Skeletal muscle tissue (tissue), 4 donors: ENCODE results near the gene ARID5B. TPM values are rescaled to one million over a fixed set of nuclear protein-coding genes. Genes with fewer than 3 reads are reported as not detected.
A peak's percentile ranks its signal among the peaks of the same experiment; 100 is the strongest.

Experiments used
- H3K27ac ChIP-seq: one replicate; pipeline ENCODE4 v1.7.0; 2013; ENCODE audit warnings: mild to moderate bottlenecking, low read depth, low read length, inconsistent platforms
- H3K27me3 ChIP-seq, 3 donors: one replicate each; pipeline ENCODE4 v1.7.0; 2013; ENCODE audit warnings: low read length in 3 of 3; ENCODE audit not compliant: control insufficient read depth in 3 of 3, insufficient read depth in 3 of 3
- H3K36me3 ChIP-seq, 3 donors: one replicate each; pipeline ENCODE4 v1.7.0; 2013; ENCODE audit warnings: low read length in 3 of 3; ENCODE audit not compliant: control insufficient read depth in 3 of 3, insufficient read depth in 3 of 3
- H3K4me1 ChIP-seq, 3 donors: one replicate each; pipeline ENCODE4 v1.7.0; 2013; ENCODE audit warnings: low read length in 3 of 3, mild to moderate bottlenecking in 3 of 3; ENCODE audit not compliant: control insufficient read depth in 3 of 3, insufficient read depth in 3 of 3
- H3K4me3 ChIP-seq, 3 donors: one replicate each; pipeline ENCODE4 v1.7.0; 2013; ENCODE audit warnings: low read length in 3 of 3
- H3K9ac ChIP-seq, 3 donors: one replicate each; pipeline ENCODE4 v1.7.0; 2013; ENCODE audit warnings: low read length in 3 of 3, mild to moderate bottlenecking in 3 of 3, moderate library complexity in 2 of 3, low read depth in 1 of 3
- H3K9me3 ChIP-seq, 3 donors: one replicate each; pipeline ENCODE4 v1.7.0; 2013; ENCODE audit warnings: low read length in 3 of 3; ENCODE audit not compliant: control insufficient read depth in 3 of 3
- total RNA-seq: library from RNA; depleted of rRNA; stranded (reverse); fragments of >200 nt; gene quantifications from one replicate; pipeline ENCODE4 v1.2.3, GENCODE V29; 2014
- donor health status: Osteomylitis.

The ARID5B gene
- total RNA-seq, 1 donor from 2014 or later: 27.7 TPM

DNA sequence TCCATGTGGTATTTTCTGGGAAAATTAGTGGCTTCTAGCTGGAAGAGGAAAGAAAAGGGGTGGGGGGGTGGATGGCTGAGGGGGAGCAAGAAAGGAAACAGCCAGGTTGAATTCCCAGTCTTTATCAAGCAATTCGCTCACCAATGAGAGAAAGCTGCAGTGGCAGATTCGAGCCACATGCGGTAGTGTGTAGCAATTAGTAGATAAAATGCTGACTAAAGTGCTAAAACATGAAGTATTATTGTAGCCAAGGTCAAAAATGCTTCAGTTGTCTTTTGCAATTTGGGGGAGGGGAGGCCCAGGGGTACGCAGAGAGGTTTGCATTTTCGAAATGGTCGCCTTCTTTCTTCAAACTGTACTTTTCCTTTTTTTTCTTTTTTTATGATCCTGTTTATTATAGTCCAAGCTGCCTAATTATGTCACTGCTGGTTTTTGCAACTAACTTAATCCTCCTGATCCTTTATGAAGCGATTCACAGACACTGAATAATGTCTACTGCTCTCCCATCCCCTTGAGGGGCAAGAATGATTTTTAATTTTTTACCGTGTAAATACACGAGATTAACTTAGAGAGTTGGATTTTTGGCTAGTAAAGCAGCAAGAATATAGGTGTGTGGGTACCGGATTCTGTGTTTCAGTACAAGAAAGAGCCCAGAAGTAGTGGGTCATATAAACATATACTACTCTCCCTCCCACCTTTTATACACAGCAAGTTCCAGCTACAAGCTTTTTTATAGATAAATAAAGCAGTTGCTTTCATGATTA, 3.6 kb upstream of the ARID5B start:
- Histone ChIP-seq H3K9me3 (no peaks in the 10 kb centered on the region), H3K27me3 (no peaks in the 10 kb centered on the region), H3K9ac (peak overlapping the region; percentile 70 to 76 (median 76)), H3K4me3 (peak overlapping the region; percentile 63 to 79 (median 75)), H3K36me3 (no peaks in the 10 kb centered on the region), H3K4me1 (peaks cover 13 to 23% (median 20%) of the 10 kb centered on the region in 3 donors), H3K27ac (peak overlapping the region; percentile 71)

DNA sequence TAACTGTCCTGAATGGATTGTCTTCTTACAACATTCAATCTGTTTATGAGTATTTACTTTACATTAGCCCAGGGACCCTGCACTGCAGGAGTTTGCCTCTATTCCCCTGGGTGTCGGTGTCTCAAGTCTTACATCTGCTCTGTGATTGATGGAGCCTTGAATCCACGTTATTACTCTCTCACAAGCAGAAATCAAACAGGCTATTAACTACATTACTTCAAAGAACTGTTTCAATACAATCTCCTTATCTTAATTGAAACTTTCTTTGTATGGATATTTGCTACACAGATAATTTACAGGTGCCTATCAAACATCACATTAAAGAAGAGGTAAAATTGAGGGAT, 3.1 kb upstream of the ARID5B start:
- peak overlapping the region in 1 of 3 donors; percentile 63 for H3K4me3 ChIP-seq
- no peak overlapping the region for H3K27ac ChIP-seq
- H3K36me3 ChIP-seq: no peaks in the 10 kb centered on the region
- peaks cover 13 to 23% (median 20%) of the 10 kb centered on the region in 3 donors for H3K4me1 ChIP-seq
- peak overlapping the region in 1 of 3 donors; percentile 34 for H3K9ac ChIP-seq
- H3K27me3 ChIP-seq: no peaks in the 10 kb centered on the region
- H3K9me3 ChIP-seq: no peaks in the 10 kb centered on the region

DNA sequence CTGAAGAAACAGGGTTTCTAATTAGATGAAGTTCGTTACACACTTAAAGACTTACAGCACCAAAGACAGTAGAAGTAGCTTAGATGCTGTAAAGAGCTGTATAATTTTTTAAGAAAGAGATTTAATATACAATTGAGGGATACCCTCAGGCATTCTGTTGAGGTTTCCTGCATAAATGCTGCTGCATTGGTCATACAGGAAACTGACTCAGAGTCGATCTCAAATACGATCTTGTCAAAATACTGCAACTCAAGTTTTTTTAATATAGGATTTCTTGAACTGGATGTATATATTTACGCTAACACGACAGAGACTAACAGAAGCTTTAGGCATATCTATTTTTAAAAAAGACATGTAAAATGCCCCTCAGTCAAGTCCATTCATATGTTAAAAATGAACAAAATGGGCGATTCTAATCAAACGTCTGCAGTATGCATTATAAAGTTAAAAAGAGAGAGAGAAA, 2.4 kb upstream of the ARID5B start:
- Histone ChIP-seq H3K4me1 (peaks cover 13 to 25% (median 20%) of the 10 kb centered on the region in 3 donors), H3K27ac (peak overlapping the region; percentile 96), H3K9me3 (no peaks in the 10 kb centered on the region), H3K36me3 (no peaks in the 10 kb centered on the region), H3K27me3 (no peaks in the 10 kb centered on the region), H3K9ac (no peak overlapping the region), H3K4me3 (peak overlapping the region in 1 of 3 donors; percentile 9)

DNA sequence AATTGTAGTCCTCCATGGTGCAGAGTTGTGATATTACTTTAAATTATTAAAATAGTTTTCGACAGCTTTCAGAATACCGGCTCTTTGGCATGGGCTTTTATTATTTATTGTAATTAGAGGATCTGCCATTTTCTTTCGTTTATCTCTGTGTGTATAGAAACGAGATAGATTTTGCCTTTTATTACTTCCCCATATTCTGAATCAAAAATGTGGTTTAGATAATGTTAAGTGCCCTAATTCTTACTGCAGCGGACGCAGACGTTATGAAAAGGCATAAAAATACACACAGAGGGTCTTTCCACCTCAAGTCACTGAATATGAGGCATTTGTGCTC, 1.9 kb upstream of the ARID5B start:
- Histone ChIP-seq H3K27ac (peak overlapping the region; percentile 96), H3K27me3 (no peaks in the 10 kb centered on the region), H3K9ac (peak overlapping the region; percentile 58 to 87 (median 71)), H3K36me3 (no peaks in the 10 kb centered on the region), H3K4me3 (peak overlapping the region; percentile 79 to 99 (median 88)), H3K4me1 (peaks cover 15 to 29% (median 22%) of the 10 kb centered on the region in 3 donors), H3K9me3 (no peaks in the 10 kb centered on the region)

DNA sequence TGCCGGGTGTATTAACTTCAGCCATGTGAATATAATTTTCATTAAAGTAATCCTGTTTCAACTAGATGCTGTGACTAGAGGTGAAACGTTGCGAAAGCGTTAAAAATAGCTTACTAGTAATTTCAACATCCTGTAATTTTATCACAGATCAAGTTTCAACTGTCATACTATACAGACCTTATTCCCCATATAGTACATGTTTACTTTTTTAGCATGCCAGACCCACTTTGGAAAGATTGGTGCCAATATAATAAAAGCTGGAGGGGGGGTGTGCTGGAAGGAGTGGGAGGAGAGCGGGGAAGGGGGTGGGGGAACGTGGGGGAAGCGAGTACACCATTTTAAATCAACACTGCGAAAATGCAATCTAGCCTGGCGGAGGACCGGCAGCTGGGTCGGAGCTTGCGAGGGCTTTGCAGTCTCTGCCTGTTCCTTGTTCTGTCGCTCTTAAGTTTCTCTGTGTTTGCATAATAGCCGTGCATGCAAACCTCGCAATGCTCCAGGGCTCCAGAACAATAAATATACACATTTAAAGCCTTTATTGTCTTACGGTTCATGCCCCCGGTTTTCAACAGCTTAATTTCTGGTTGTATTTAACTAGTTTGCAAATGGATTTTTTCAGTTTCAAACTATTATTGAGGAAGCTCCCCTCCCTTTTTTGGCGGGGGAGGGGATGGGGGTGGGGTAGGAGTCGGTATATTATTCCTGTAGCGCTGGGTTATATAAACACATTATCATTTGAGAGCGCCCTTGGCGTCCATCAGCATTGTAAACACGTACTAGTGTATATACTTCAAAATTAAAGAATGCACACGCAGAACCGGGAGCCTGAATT, 1.3 kb upstream of the ARID5B start:
- H3K27me3 ChIP-seq: no peaks in the 10 kb centered on the region
- H3K9me3 ChIP-seq: no peaks in the 10 kb centered on the region
- H3K4me1 ChIP-seq: peaks cover 17 to 29% (median 24%) of the 10 kb centered on the region in 3 donors
- no peaks in the 10 kb centered on the region for H3K36me3 ChIP-seq
- H3K9ac ChIP-seq: peak overlapping the region; percentile 58 to 88 (median 87)
- peak overlapping the region; percentile 96 for H3K27ac ChIP-seq
- H3K4me3 ChIP-seq: peak overlapping the region; percentile 79 to 99 (median 88)

DNA sequence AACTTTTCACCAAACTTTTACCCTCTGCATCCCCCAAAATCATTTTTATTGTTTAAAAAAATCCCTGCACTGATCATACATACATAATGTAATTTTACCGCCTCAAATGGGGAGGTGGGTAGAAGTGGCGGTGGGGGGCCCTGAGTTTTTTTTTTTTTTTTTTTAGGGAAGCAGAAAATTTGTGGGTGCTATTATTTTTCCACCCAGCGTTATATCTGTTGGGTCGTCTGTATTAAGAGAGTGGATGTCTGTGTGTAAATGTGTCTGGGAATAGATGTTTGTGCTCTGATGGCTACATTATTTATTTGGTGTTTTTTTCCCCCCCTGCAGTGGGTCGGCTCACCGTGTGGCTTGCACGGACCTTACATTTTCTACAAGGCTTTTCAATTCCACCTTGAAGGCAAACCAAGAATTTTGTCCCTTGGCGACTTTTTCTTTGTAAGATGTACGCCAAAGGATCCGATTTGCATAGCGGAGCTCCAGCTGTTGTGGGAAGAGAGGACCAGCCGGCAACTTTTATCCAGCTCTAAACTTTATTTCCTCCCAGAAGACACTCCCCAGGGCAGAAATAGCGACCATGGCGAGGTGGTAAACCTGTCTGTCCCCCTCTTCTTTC, 438 bp downstream of the ARID5B start:
- H3K9ac ChIP-seq: peak overlapping the region; percentile 77 to 82 (median 78)
- H3K9me3 ChIP-seq: no peaks in the 10 kb centered on the region
- H3K4me1 ChIP-seq: peaks cover 15 to 29% (median 24%) of the 10 kb centered on the region in 3 donors
- peak overlapping the region; percentile 96 for H3K27ac ChIP-seq
- peak overlapping the region; percentile 79 to 99 (median 88) for H3K4me3 ChIP-seq
- no peaks in the 10 kb centered on the region for H3K36me3 ChIP-seq
- H3K27me3 ChIP-seq: no peaks in the 10 kb centered on the region

DNA sequence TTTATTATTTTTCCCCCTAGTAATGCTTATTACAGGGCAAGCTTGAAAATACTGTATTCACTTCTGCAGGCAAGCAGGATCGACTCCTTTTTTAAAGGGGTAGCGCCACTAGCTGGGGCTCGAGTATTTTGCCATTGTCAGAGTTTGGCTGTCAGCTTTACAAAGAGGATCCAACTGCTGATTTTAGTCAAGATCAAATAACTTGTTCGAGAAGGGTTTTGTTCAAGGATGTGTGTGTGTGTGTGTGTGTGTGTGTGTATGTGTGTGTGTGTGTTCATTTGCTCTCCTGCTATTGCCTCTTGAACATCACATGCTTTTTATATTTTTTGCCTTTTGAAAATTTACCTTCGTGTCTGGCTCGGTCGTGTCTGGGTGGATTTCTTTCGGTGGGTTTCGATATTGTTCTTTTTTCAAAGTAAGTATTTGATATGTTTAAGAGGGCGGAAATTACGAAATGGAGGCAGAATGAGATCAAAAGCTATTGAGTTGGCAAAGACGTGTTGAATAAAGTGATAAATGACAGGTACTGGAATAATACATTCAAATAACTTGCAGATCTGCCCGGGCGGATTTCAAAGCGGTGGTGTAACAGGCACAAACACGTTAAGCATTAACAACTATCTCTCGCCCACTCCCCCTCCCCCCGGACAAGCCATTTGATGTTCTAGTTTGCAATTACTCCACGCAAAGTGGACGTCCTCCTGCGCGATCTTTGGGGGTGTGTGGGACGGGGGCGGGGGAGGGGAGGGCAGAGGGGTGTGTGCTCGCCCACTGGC, 1.1 kb downstream of the ARID5B start:
- Histone ChIP-seq H3K27me3 (no peaks in the 10 kb centered on the region), H3K4me1 (peaks cover 10 to 23% (median 19%) of the 10 kb centered on the region in 3 donors), H3K9me3 (no peaks in the 10 kb centered on the region), H3K27ac (peak overlapping the region; percentile 96), H3K9ac (peak overlapping the region; percentile 82 to 96 (median 88)), H3K4me3 (peak overlapping the region; percentile 79 to 99 (median 88)), H3K36me3 (no peaks in the 10 kb centered on the region)

DNA sequence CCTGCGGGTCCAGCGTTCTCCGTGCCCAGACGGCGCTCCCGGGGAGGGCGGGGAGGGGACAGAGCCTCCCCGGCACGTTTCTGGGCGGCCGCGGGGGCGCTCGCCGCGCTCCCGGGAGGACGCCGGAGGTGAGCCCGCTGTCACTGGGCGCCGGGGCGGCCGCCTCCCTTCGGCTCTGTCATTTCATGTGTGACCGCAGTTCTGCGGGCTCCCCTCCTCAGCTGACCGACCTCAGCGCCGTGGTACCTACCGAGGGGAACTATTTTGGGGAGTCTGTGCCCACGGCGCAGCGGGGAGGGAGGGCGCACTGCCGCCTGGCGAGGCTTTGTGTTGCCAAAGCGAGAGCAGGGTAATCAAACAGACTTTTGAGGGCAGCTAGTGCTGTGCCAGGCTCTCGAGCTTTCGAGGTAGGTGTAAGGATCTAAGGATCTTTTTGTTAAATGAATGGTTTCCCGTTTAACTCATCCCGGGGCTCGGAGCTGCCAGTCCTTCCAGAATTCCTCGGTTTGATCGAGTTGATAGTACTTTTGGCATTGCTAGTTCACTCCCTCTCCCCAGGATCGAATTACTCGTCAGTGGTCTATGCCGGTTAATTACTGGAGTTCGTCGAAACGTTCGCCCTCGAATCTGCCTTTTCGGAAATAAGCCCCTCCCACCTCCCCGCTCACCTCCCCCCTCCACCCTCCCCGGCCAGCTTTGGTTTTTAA, 1.9 kb downstream of the ARID5B start:
- H3K4me3 ChIP-seq: peak overlapping the region; percentile 88 to 99 (median 89)
- H3K9me3 ChIP-seq: no peaks in the 10 kb centered on the region
- peak overlapping the region; percentile 96 for H3K27ac ChIP-seq
- no peaks in the 10 kb centered on the region for H3K36me3 ChIP-seq
- no peaks in the 10 kb centered on the region for H3K27me3 ChIP-seq
- H3K9ac ChIP-seq: peak overlapping the region; percentile 88 to 97 (median 96)
- peaks cover 10 to 17% (median 12%) of the 10 kb centered on the region in 3 donors for H3K4me1 ChIP-seq

DNA sequence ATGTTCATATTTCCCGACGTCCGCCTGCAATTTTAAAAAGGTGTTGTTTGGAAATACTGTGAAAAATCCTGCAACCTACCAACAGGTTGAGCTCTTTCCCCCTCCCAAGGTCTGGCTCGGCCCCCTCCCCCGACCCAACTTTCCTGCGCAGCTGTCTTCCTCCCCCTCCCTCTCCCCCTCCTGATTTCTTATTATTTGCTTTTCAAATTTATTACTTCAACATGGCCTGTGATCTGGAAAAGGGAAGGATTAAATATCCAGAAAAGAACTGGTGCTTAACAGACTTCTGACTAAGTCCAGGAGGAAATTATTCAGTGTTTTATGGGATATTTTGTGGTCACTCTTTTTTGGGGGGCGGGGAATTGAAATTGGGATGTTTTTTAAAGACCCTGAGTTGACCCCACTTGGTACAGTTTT, 2.4 kb downstream of the ARID5B start:
- H3K27me3 ChIP-seq: no peaks in the 10 kb centered on the region
- H3K4me3 ChIP-seq: peak overlapping the region; percentile 88 to 98 (median 89)
- no peaks in the 10 kb centered on the region for H3K9me3 ChIP-seq
- H3K27ac ChIP-seq: peak overlapping the region; percentile 96
- H3K9ac ChIP-seq: peak overlapping the region; percentile 30 to 96 (median 88)
- peaks cover 8 to 15% (median 10%) of the 10 kb centered on the region in 3 donors for H3K4me1 ChIP-seq
- no peaks in the 10 kb centered on the region for H3K36me3 ChIP-seq
